Stomach (tissue), 9 donors: Measurements from ENCODE around the gene THADA. TPM values are rescaled to one million over a fixed set of nuclear protein-coding genes. Genes with fewer than 3 reads are reported as not detected.
A peak's percentile ranks its signal among the peaks of the same experiment; 100 is the strongest.

Source experiments
- DNase-seq, 2 donors: peaks; one replicate each; pipeline versions ENCODE4 v3.0.0 to v3.0.0-alpha.2; 2013 to 2019
- H3K27ac ChIP-seq, 5 donors: fragments of 200-600 bp in 4 of 5; sonication (generic) in 4 of 5; one replicate each; pipeline ENCODE4 v1.5.1; 2013 to 2019; ENCODE audit warnings: mild to moderate bottlenecking in 1 of 5, moderate library complexity in 1 of 5
- H3K27me3 ChIP-seq, 3 donors: fragments of 200-600 bp; sonication (generic); one replicate each; pipeline ENCODE4 v1.5.1; 2017 to 2019; ENCODE audit warnings: mixed run types in 1 of 3
- H3K36me3 ChIP-seq, 4 donors: fragments of 200-600 bp; sonication (generic); 1 replicate in 3 of 4; 2 replicates in 1 of 4; pipeline ENCODE4 v1.5.1; 2016 to 2019
- H3K4me1 ChIP-seq, 4 donors: fragments of 200-600 bp; sonication (generic); one replicate each; pipeline ENCODE4 v1.5.1; 2016 to 2019
- H3K4me3 ChIP-seq, 4 donors: fragments of 200-600 bp; sonication (generic) in 3 of 4; one replicate each; pipeline ENCODE4 v1.5.1; 2016 to 2019; ENCODE audit warnings: mild to moderate bottlenecking in 1 of 4
- H3K9me3 ChIP-seq, 4 donors: fragments of 200-600 bp; sonication (generic); one replicate each; pipeline ENCODE4 v1.5.1; 2016 to 2019
- CTCF ChIP-seq, 7 experiments: fragments of 450-650 bp in 4 of 7; fragments of 200-600 bp in 3 of 7; sonication (generic) in 3 of 7; IDR thresholded peaks; one replicate each; pipeline ENCODE4 v1.5.1; 2016 to 2019; ENCODE audit warnings: antibody characterized with exemption in 7 of 7, control low read depth in 2 of 7, mild to moderate bottlenecking in 1 of 7
- EP300 ChIP-seq: sonication (generic); formaldehyde crosslinking; IDR thresholded peaks from one replicate; pipeline ENCODE4 v1.6.1; 2017; ENCODE audit warnings: antibody characterized with exemption
- POLR2A ChIP-seq, 4 donors: fragments of 450-650 bp; IDR thresholded peaks; one replicate each; pipeline ENCODE4 v1.6.1; 2016; ENCODE audit warnings: antibody characterized with exemption in 4 of 4, control low read depth in 2 of 4, mild to moderate bottlenecking in 1 of 4, moderate library complexity in 1 of 4
- POLR2AphosphoS5 ChIP-seq, 3 donors: sonication (generic); formaldehyde crosslinking; IDR thresholded peaks; one replicate each; pipeline ENCODE4 v1.6.1; 2016; ENCODE audit warnings: antibody characterized with exemption in 3 of 3
- WGBS, 5 donors: extraction: QIAGEN DNeasy Blood & Tissue Kit in 3 of 5; methylation state at CpG; one replicate each; pipeline versions ENCODE4 v1.1.5 to v1.1.7; 2013 to 2018; 5-methylcytosine and 5-hydroxymethylcytosine counted together
- intact Hi-C: fragments of 100-400 bp; cut with DNase I; formaldehyde crosslinking; loops from one replicate; pipeline ENCODE4 v1.15.1; 2023; ENCODE audit warnings: low total_unique reads
- polyA plus RNA-seq, 3 donors: library from polyadenylated mRNA; stranded (reverse); fragments of 200-250 nt; gene quantifications; one replicate each; pipeline ENCODE4 v1.2.3, GENCODE V29; 2013
- total RNA-seq, 5 donors: library from RNA; depleted of rRNA; stranded (reverse); fragments of >200 nt; gene quantifications; one replicate each; pipeline versions ENCODE4 v1.1.0 to v1.2.3, GENCODE V29; 2014 to 2016
- donor health status: healthy with polysubstance abuse.
- donor health status: Bipolar disorder and iron deficiency.
- donor health status: healthy.

Gene THADA
- total and polyA plus RNA-seq, 8 donors: 8.0 to 109 (median 31.9) TPM

- Histone ChIP-seq H3K4me3 (no peak overlapping the region), H3K9me3 (no peaks in the 10 kb centered on the region), H3K4me1 (peaks cover 0 to 7% (median 3%) of the 10 kb centered on the region in 4 donors), H3K36me3 (no peaks in the 10 kb centered on the region), H3K27me3 (no peaks in the 10 kb centered on the region), H3K27ac (peak overlapping the region in 1 of 5 donors; percentile 16)
- WGBS, 5 donors: 57 to 65% (median 60%) methylated on average over 14 of the region's 14 CpGs
- intact Hi-C loops: no loop called here
- TF ChIP-seq EP300 (no peak), CTCF (IDR thresholded peaks at IDR 0.05) (peak in 5 of 7 experiments; percentile 35 to 82 (median 63))
- DNase-seq: peak; percentile 68 to 91
Observed at GRCh38 chr2:43611987-43612894, 16.4 kb upstream of the THADA start.

- Histone ChIP-seq H3K27ac (no peak overlapping the region), H3K36me3 (no peaks in the 10 kb centered on the region), H3K4me3 (no peak overlapping the region), H3K27me3 (no peaks in the 10 kb centered on the region), H3K4me1 (peaks cover 0 to 7% (median 3%) of the 10 kb centered on the region in 4 donors), H3K9me3 (no peaks in the 10 kb centered on the region)
- no peak for DNase-seq
- intact Hi-C loops: no loop called here
- TF ChIP-seq EP300 (no peak), POLR2A (IDR thresholded peaks at IDR 0.05) (no peak)
- WGBS, 5 donors: 84 to 97% (median 92%) methylated on average over 4 of the region's 4 CpGs
Observed at GRCh38 chr2:43610361-43610760, 14.5 kb upstream of the THADA start.

- WGBS, 5 donors: 32 to 44% (median 38%) methylated on average over 6 of the region's 6 CpGs
- Histone ChIP-seq H3K27ac (no peak overlapping the region), H3K4me3 (no peak overlapping the region), H3K9me3 (no peaks in the 10 kb centered on the region), H3K27me3 (no peaks in the 10 kb centered on the region), H3K4me1 (peaks cover 0 to 7% (median 3%) of the 10 kb centered on the region in 4 donors), H3K36me3 (no peaks in the 10 kb centered on the region)
- intact Hi-C loops: no loop called here
- TF ChIP-seq CTCF (IDR thresholded peaks at IDR 0.05) (peak in 5 of 7 experiments; percentile 42 to 68 (median 62)), EP300 (no peak)
- peak in 1 of 2 donors; percentile 80 for DNase-seq
Observed at GRCh38 chr2:43609290-43609918, 13.6 kb upstream of the THADA start.

GRCh38 chr2:43605851-43606250 is 10.0 kb upstream of the THADA start:
- 86 to 90% (median 88%) methylated on average over 5 of the region's 5 CpGs for WGBS, 5 donors
- no peaks in the 10 kb centered on the region for H3K9me3 ChIP-seq
- H3K27ac ChIP-seq: no peak overlapping the region
- no peaks in the 10 kb centered on the region for H3K4me1 ChIP-seq
- no peaks in the 10 kb centered on the region for H3K27me3 ChIP-seq
- H3K4me3 ChIP-seq: no peak overlapping the region
- H3K36me3 ChIP-seq: no peaks in the 10 kb centered on the region
- TF ChIP-seq EP300 (no peak), POLR2AphosphoS5 (IDR thresholded peaks at IDR 0.05) (no peak), POLR2A (IDR thresholded peaks at IDR 0.05) (no peak), CTCF (IDR thresholded peaks at IDR 0.05) (no peak)
- no peak for DNase-seq
- intact Hi-C loops: no loop called here
